ENCODE measurements around the gene GMCL2. TPM values are rescaled to one million over a fixed set of nuclear protein-coding genes. Genes with fewer than 3 reads are reported as not detected.

The GMCL2 gene
- total RNA-seq, 1 donor from 2014 or later: not detected

DNA sequence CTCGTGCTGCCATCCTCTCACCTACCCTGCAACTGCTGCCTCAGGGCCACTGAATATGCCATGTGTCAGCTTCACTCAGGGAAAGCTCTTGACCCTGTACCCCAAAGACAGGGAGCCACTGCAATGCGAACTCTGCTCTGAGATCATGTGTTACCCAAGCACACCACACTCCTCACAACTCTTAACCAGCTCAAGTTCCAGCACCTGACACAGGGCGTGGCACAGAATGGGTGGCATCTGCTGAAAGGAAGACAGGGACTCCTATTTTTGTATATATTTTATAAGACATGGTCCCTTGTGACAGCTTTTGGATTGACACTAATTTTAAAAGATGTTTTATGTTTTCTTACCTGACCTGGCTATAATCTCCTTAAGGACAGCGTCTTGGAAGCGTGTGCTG, 34.7 kb upstream of the GMCL2 start:
- no peak for DNase-seq (ENCODE audit: low spot score)

DNA sequence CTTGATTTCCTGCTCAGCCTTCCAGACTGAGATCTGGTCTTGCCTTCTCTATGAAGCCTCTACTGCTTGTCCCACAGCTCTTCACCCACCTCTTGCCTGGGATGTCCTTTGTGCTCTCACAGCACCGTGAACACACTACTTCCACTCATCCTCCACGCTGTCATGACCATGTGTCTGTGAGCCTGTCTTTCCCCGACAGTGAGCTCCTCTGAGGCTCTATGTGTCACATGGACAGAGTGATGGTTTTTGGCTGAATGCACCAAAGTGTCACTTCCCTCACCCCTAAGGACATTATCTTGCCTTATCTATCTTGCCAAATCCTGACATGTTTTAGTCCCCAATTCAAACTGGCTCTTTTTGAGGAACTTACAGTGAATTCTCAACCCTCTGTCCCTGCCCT, 34.1 kb upstream of the GMCL2 start:
- DNase-seq (ENCODE audit: low spot score): no peak

DNA sequence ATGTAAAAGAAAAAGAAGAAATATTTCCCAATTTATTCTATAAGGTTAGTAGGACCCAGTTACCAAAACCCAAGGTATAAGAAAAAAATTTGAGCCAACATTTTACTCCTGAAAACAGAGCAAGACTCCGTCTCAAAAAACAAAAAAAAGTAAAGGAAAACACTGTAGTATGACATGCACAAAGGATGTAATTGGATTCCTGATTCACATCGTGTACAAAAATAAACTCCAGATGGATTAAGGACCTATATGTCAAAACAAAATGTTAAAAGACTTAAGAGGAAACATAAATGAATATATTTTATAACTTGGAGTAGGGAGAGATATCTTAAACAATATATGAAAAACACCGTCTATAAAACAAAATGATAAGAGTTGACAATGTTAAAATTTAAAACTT, 31.7 kb upstream of the GMCL2 start:
- DNase-seq (ENCODE audit: low spot score): no peak

DNA sequence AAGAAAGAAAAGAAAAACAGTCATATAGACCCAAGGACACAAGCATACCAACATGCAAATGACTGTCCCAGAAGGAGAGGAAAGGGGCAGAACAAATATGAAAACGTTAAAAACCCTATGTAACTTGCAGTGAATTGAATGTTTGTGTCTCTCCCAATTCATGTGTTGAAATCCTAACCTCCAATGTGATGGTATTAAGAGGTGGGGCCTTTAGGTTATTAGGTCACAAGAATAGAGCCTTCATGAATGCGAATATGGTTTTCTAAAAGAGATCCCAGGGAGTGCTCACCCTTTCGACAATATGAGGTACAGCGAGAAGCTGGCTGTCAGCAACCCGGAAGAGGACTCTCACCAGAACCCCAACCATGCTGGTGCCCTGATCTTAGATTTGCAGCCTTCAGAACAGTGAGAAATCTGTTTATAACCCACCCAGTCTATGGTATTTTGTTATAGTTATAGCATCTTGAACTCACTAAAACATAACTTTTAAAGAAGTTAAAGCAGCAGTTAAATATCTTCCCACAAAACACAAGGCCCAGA, 31.1 kb upstream of the GMCL2 start:
- no peak for DNase-seq (ENCODE audit: low spot score)

DNA sequence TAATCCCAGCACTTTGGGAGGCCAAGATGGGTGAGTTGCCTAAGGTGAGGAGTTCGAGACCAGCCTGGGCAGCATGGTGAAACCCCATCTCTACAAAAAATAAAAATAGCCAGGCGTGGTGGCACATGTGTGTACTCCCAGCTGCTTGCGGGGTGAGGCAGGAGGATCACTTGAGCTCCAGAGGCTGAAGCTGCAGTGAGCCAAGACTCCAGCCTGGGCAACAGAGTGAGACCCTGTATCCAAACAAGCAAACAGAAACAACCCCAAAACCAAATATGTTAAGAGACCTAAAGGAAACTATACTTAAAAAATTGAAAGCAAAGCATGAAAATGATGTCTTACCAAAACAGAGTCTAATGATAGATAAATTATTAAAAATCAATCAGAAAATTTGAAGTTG, 29.6 kb upstream of the GMCL2 start:
- DNase-seq (ENCODE audit: low spot score): no peak

DNA sequence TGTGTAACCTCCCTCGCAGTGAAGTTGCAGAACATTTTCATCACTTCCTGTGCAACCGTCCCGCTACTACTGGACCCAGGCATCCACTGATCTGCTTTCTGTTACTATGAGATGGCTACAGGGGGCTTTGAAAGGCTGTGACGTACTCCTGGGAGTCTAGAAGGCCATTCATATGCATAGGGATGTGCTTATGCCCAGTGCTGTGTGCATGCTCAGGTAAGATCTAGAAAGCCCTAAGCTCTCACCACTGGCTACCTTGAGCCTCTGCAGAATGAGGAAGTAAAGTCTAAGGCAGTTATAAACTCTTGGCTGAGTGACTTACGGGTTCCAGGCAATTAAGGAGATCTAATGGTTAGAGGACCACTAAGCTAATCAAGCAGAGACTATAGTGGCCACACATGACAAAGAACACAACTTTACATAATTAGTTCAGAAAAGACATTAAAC, 28.9 kb upstream of the GMCL2 start:
- no peak for DNase-seq (ENCODE audit: low spot score)

DNA sequence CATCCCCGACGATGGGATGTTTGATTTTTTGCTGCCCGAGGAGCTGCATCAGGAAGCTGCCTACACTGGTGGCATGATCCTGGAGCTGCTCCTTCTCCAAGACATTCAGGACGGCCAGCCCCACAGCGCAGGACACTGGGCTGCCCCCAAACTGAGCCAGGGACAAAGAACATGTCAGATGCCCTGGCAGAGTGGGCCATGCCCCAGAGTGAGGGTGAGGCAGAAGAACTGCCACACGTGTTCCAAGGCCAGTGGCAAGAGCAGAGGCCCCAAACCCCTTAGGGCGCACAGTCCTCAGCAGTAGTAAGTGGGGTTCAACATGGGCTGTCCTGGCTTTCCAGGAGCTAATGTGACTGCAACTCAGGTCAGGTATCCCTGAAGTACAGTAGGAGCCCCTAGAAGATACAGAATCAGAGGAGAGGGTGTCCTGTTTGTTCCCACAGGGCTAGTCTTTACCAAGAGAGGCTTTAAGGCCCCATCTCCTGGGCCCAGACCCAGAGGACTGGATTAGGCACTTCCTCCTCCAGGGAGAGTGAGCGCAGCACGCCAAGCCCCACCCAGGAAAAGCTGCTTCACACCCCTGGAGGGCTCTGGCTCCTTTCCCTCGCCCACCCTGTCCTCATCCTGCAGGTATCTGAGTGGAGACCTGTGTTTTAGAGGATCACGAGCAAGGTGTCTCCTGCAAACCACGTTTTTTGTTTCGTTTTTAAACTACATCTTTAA, 28.3 kb upstream of the GMCL2 start:
- DNase-seq (ENCODE audit: low spot score): no peak

DNA sequence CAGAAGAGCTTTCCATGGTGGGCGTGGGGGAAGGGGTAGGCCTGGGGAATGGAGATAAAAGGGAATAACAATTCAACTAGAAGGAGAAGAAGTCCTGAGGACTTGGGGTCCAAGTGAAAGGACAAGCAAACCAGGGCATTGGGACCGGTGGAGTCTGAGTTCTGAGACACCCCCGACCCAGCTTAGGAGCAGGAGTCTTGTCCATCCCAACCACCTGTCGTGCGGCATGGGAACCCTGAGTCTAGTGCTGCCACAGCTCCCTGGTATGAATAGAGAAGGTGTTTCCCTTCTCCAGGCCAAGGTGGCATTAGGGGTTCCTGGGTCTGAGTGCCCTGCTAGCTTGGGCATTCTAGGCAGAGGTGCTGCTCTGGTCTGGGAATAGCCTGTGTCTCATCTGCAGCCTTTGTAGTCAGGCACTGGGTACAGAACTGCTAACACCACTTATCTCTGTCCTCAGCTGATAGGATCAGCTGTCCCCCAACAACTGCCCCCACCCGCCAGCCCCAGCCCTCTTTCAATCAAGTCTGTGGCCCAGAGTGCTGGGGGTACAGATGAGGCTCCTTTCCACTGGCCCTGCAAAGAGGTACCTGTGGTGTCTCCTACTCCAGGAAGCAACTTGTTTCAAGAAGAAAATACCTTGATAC, 27.1 kb upstream of the GMCL2 start:
- no peak for DNase-seq (ENCODE audit: low spot score)

DNA sequence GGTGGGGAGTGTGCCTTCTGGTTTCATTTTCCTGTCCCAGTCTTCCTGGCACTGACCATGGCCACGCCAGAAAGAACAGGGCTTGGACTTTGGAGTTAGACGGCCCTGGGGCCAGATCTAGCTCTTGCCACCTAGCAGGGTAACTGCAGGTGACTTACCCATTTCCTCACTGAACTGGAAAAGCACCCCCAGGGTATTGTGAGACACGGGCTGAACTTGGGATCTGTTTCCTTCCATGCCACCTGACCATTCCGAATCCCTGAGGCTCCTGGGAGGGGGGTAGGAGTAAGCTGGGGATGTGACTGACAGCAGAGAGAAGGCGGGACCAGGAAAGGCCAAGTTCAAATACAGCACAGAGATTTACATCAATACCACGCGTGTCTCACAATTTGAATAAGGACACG, 26.6 kb upstream of the GMCL2 start:
- peak; percentile 72 for DNase-seq (ENCODE audit: low spot score)

DNA sequence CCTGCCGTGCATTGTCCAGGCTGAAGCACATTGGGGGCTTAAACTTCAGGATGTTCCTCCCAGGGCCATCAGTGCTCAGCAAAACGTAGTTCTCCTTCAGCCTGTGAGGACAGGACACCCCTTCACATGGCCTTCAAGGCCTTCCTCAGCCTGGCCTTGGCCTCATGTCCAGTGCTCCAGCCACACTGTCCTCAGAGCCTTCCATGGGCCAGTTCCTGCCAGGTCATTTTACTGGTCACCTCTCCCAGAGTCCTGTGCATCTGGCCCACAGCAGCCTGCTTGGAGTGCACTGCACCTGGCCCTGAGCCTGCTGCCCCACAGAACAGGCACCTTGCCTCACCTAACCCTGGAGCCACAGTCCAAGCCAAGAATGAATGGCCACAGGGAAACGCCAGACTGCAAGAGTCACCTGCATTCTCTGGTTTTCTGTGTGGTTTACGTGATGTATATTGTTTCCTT, 25.9 kb upstream of the GMCL2 start:
- DNase-seq (ENCODE audit: low spot score): no peak

DNA sequence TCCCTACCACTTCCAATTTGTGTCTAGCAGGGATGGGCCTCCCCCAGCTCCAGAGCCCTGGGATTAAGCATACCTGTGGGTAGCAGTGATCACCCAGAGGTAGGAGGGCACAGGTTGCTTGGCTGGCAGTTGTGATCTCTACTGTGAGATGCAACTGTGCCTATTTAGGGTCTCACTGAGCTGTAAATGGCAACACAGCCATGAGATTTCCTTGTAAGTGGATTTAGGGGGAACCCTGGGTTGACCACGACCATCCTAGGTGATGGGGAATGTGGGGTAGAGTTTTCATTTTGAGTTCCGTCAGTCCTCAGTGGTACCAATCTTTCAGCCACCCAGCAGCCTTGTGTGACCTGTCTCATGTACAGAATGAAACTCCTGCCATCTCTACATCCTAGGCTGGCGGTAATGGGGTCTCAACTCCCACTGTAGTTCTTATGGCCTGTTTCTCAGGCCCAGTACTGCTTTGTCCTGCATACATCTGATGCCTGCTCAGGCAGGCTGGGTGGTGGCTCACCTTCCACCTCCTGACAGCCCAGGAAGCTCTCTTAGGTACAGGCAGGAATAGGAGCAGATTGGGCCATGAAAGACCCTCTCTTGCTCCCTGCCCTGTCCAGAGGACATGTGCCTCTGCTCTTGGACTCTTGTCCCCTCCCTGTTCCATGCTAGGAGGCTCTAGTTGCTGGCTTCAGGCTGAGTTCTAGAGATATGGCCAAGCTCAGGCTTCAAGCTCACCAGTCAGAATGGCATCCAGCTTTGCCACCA, 25.3 kb upstream of the GMCL2 start:
- no peak for DNase-seq (ENCODE audit: low spot score)

DNA sequence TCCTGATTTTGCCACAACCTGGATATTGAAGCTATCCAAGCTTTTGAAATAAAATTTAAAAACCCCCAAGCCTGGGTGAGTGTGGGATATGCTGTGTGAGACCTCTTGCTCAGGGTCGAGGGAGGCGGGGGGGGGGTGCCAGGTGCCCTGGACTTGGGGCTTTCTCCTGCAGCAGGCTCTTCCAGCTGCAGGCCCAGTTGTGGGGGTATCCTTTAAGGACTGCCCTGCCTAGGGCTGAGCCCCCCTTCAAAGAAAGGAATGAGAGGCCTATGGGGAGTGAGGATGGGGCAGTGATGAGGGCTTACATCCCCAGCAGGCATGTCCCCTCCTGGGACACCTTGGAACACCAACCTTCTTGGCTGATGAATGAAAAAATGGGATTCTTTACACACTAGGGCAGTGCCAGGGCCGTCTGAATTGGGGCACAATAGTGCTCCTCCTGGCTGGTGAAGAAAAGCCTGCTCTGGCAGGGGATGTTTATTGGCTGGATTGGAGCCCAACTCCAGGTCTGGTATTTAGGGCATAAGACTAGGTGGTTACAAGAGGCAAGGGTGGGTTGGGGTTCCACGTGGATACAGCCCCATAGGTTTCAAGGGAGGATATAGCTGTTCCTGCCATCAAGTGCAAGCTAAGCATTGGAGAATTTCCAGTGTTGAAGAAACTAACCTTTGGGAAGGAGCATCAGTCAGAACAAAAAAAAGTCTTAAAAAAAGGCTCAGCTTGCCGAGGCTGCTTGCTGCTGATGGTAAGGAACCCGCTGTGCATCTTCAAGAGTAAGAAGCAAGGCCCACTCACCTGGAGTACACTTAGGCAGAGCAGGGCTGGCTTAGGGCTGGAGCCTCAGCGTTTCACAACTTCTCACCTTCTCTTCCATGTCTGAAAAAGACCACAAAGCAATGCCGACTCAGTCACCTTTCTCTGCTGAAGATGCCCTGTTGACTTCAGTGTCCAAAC, 24.2 kb upstream of the GMCL2 start:
- DNase-seq (ENCODE audit: low spot score): no peak

DNA sequence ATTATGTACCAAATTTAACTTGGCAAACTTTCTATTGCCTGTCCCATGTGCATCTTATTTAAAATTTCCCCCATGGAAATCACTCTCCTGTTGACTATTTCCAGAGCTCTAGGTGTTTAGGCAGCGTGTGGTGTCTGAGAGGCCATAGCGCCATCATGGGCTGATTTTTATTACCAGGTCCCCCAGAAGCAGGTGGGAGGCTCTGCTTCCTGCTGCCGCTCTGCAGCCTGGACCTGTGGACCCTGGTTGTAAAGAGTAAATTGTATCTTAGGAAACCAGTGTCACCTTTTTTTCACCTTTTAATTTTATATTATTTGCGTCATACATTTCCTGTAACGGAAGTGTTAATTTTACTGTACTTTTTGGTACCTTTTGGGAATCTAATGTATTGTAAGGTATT, 23.5 kb upstream of the GMCL2 start:
- no peak for DNase-seq (ENCODE audit: low spot score)

DNA sequence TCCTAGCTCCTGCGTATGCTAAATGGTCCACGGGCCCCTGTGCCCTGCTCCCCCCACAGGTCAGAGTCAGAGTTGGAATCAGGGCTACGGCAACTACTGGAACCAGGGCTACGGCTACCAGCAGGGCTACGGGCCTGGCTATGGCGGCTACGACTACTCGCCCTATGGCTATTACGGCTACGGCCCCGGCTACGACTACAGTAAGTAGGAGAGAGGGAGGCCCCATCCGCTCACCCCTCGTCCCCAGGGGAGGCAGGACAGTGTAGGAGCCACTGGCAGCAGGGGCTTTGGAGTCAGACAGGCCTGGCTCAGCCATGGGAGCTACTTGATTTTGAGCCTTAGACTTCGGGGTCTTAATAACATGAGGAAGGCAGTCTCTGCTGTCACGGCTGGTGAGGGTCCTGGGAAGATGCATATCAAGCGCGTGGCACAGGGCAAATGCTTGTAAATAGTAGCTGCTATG, 22.9 kb upstream of the GMCL2 start:
- DNase-seq (ENCODE audit: low spot score): no peak

DNA sequence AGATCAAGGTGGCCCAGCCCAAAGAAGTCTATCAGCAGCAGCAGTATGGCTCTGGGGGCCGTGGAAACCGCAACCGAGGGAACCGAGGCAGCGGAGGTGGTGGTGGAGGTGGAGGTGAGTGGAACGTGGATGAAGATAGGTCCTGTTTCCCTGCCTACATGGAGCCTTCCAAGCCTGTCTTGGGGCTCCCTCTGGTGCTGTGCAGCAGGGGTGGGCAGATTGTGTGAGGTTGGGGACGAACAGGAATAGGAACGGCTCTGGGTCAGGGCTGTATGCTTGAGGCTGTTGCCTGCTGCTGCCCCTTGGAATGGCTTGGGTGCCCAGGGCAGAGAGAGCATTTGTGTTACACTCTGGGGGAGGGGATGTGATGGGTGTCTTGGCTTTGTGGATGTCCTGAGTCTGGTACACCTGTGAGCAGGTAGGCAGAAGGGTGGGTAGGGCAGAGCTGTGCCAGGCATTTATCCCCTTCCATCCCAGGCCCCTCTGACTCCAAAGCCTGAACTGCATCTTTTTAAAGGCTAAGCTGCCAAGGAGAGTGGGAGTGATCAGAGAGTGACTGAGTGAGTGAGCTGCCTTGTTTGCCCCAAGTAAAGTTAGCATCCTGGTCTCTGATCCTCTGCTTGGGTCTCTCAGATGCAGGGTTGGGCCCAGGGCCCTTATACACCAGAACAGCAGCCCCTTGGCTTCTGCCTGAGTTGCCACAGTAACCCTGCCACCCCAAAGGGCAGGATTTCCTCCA, 22.3 kb upstream of the GMCL2 start:
- DNase-seq (ENCODE audit: low spot score): no peak

DNA sequence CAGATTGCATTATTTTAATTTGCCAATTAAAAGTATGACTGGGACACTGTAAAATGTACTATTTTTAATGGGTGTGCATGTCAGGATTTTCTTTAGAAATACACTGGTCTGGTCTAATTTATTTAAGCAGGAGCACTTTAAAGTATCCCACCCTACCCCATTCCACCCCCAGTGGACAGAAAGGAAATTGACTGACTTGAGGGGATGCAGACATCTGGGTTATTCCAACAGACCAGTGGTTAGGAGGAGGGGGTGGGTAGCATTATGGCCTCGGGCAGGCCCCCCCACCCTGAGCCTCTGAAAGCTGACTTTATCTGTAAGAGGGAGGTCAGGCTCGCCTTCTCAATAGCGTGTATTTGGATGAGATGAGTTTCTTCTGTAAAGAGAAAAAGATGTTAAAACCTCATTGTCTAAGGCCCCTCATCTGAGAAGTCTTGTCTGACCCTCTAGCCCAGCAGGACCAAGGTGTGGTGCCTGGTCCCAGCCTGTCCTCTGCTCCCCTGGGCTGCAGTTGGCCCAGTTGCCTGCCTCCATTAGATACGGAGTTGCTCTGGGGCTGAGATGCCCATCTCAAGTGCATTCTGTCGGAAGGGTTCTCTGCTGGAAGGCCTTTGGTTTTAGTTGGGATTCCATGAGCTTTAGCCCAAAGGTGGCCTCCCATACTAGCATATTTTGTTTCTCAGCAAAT, 21.5 kb upstream of the GMCL2 start:
- DNase-seq (ENCODE audit: low spot score): no peak

DNA sequence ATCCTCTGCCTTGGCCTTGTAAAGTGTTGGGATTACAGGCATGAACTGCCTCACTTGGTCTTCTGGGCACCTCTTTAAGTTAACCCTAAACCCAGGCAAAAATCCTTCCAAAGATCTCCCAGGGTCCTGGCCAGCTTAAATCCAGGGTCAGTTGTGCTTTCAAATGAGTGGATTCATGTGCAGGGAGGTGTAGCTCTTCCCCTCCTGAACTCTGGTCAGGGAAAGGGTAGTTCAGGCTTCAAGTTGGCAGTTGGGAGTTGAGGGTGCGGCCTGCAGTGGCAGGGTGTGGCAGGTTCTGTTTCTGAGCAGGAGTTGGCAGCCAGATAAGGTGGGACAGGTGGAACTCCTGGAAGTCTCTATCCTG, 20.7 kb upstream of the GMCL2 start:
- DNase-seq (ENCODE audit: low spot score): no peak

DNA sequence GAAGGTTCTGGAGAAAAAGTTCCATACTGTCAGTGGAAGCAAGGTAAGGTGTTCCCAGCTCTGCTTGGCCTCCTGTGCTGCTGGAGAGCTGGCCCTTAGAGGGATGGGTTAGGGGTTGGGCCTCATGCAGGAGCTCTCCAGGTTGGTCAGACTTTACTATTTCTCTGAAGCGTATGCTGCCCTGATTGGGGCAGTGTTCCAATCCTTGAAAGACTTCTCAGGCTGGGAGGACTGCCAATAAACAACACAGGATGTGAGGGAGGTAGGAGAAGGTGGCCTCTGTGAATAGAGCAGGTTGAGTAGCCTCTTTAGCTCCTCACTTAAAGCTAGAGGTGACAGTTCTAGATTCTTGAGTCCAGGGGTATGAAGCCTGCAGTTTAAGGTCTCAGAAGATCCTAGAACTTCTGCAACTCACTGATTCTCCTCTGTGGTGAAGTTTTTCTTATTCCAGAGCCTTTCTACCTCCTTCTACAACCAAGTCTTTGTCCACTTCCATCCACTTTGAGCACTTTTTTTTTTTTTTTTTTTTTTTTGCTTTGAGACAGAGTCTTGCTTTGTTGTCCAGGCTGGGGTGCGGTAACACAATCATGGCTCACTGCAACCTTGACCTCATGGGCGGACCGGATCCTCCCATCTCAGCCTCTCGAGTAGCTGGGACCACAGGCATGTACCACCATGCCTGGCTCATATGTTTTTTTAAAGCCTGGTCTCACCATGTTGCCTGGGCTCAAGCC, 20.2 kb upstream of the GMCL2 start:
- DNase-seq (ENCODE audit: low spot score): peak; percentile 77

All from mucosa of gallbladder (tissue), 1 donor.